Liver (tissue), 9 donors: ENCODE results near the gene DEDD2. TPM values are rescaled to one million over a fixed set of nuclear protein-coding genes. Genes with fewer than 3 reads are reported as not detected.

Source experiments
- DNase-seq: peaks from one replicate; pipeline ENCODE4 v3.0.0-alpha.2; 2017; ENCODE audit warnings: low spot score
- H3K27ac ChIP-seq, 2 donors: one replicate each; pipeline ENCODE4 v1.7.0; 2013; ENCODE audit warnings: inconsistent platforms in 2 of 2, low read length in 2 of 2, control low read depth in 1 of 2, low read depth in 1 of 2, mild to moderate bottlenecking in 1 of 2
- H3K27me3 ChIP-seq, 4 donors: one replicate each; pipeline versions ENCODE4 v1.6.1 to v1.7.0; 2013; ENCODE audit warnings: low read length in 3 of 4, inconsistent platforms in 1 of 4, mild to moderate bottlenecking in 1 of 4, moderate library complexity in 1 of 4; ENCODE audit not compliant: control insufficient read depth in 4 of 4, insufficient read depth in 4 of 4
- H3K36me3 ChIP-seq, 4 donors: one replicate each; pipeline versions ENCODE4 v1.6.1 to v1.7.0; 2013; ENCODE audit warnings: low read length in 3 of 4, mild to moderate bottlenecking in 3 of 4, low read depth in 1 of 4, moderate library complexity in 1 of 4; ENCODE audit not compliant: control insufficient read depth in 4 of 4, insufficient read depth in 3 of 4
- H3K4me1 ChIP-seq, 4 donors: one replicate each; pipeline versions ENCODE4 v1.6.1 to v1.7.0; 2013; ENCODE audit warnings: low read length in 3 of 4, mild to moderate bottlenecking in 3 of 4, moderate library complexity in 1 of 4; ENCODE audit not compliant: control insufficient read depth in 4 of 4, insufficient read depth in 4 of 4
- H3K4me3 ChIP-seq, 3 donors: one replicate each; pipeline versions ENCODE4 v1.6.1 to v1.7.0; 2013; ENCODE audit warnings: low read length in 3 of 3, control low read depth in 1 of 3, low read depth in 1 of 3, mild to moderate bottlenecking in 1 of 3
- H3K9ac ChIP-seq, 2 donors: one replicate each; pipeline ENCODE4 v1.7.0; 2013; ENCODE audit warnings: low read length in 2 of 2, mild to moderate bottlenecking in 2 of 2, moderate library complexity in 2 of 2, control low read depth in 1 of 2, low read depth in 1 of 2
- H3K9me3 ChIP-seq, 4 donors: one replicate each; pipeline versions ENCODE4 v1.6.1 to v1.7.0; 2013; ENCODE audit warnings: low read length in 3 of 4; ENCODE audit not compliant: control insufficient read depth in 4 of 4
- EGR1 ChIP-seq, 2 donors: IDR thresholded peaks; 2 replicates each; pipeline ENCODE4 v1.6.1; 2016 to 2018; ENCODE audit warnings: antibody characterized with exemption in 2 of 2, low read depth in 2 of 2
- FOXA1 ChIP-seq: IDR thresholded peaks from 2 replicates; pipeline ENCODE4 v1.6.1; 2016; ENCODE audit warnings: antibody characterized with exemption
- FOXA2 ChIP-seq: IDR thresholded peaks from 2 replicates; pipeline ENCODE4 v1.6.1; 2016; ENCODE audit warnings: antibody characterized with exemption
- GABPA ChIP-seq, 2 donors: IDR thresholded peaks in 1 of 2; conservative IDR thresholded peaks in 1 of 2; 2 replicates each; pipeline ENCODE4 v1.6.1; 2016; ENCODE audit warnings: antibody characterized with exemption in 2 of 2, mild to moderate bottlenecking in 1 of 2, moderate library complexity in 1 of 2
- HNF4A ChIP-seq, 2 donors: conservative IDR thresholded peaks; 2 replicates each; pipeline ENCODE4 v1.6.1; 2016; ENCODE audit warnings: antibody characterized with exemption in 2 of 2, mild to moderate bottlenecking in 2 of 2
- HNF4G ChIP-seq: IDR thresholded peaks from 2 replicates; pipeline ENCODE4 v1.6.1; 2016; ENCODE audit warnings: antibody characterized with exemption
- JUND ChIP-seq, 2 donors: IDR thresholded peaks; 2 replicates each; pipeline ENCODE4 v1.6.1; 2016; ENCODE audit warnings: antibody characterized with exemption in 2 of 2
- RAD21 ChIP-seq, 2 donors: IDR thresholded peaks; 2 replicates each; pipeline ENCODE4 v1.6.1; 2016; ENCODE audit warnings: antibody characterized with exemption in 2 of 2, mild to moderate bottlenecking in 2 of 2
- RXRA ChIP-seq, 2 donors: IDR thresholded peaks; 2 replicates each; pipeline ENCODE4 v1.6.1; 2017 to 2018; ENCODE audit warnings: antibody characterized with exemption in 2 of 2, mild to moderate bottlenecking in 1 of 2
- SP1 ChIP-seq: IDR thresholded peaks from 2 replicates; pipeline ENCODE4 v1.6.1; 2018; ENCODE audit warnings: antibody characterized with exemption, mild to moderate bottlenecking
- TAF1 ChIP-seq: conservative IDR thresholded peaks from 2 replicates; pipeline ENCODE4 v1.6.1; 2016; ENCODE audit warnings: antibody characterized with exemption, mild to moderate bottlenecking
- YY1 ChIP-seq: IDR thresholded peaks from 2 replicates; pipeline ENCODE4 v1.6.1; 2016; ENCODE audit warnings: antibody characterized with exemption, mild to moderate bottlenecking
- WGBS: extraction: QIAGEN DNeasy Blood & Tissue Kit; methylation state at CpG from one replicate; pipeline ENCODE4 v1.1.7; 2013; 5-methylcytosine and 5-hydroxymethylcytosine counted together
- polyA plus RNA-seq, 2 donors: library from polyadenylated mRNA; stranded (reverse) in 1 of 2; unstranded in 1 of 2; fragments of 200-250 nt in 1 of 2; fragments of >200 nt in 1 of 2; fragmentation: Nextera tagmentation in 1 of 2; extraction: Ambion mirVana in 1 of 2; gene quantifications; one replicate each; pipeline versions ENCODE4 v1.2.1 to v1.2.3, GENCODE V29; 2013 to 2015
- total RNA-seq, 2 donors: library from RNA; depleted of rRNA; stranded (reverse); fragments of >200 nt; gene quantifications; one replicate each; pipeline ENCODE4 v1.2.3, GENCODE V29; 2014
- TF ChIP-seq, protein P1 (sequence below): IDR thresholded peaks from 2 replicates; pipeline ENCODE4 v1.6.1; 2016; ENCODE audit warnings: antibody characterized with exemption
- TF ChIP-seq, protein P2 (sequence below): fragments of 150-350 bp; IDR thresholded peaks from 2 replicates; pipeline ENCODE4 v1.5.1; 2017; ENCODE audit warnings: improper control_type of control experiment, low read depth, low read length; ENCODE audit not compliant: missing input control
- TF ChIP-seq, protein P3 (sequence below): IDR thresholded peaks from 2 replicates; pipeline ENCODE4 v1.6.1; 2016; ENCODE audit warnings: antibody characterized with exemption
- TF ChIP-seq, protein P4 (sequence below): IDR thresholded peaks from 2 replicates; pipeline ENCODE4 v1.6.1; 2016; ENCODE audit warnings: antibody characterized with exemption, mild to moderate bottlenecking
- TF ChIP-seq, protein P5 (sequence below): IDR thresholded peaks from 2 replicates; pipeline ENCODE4 v1.6.1; 2016; ENCODE audit warnings: antibody characterized with exemption
- donor health status: healthy.
- donor health status: healthy.
- donor health status: healthy.
- donor health status: healthy.
- donor health status: healthy.

DEDD2 gene
- total and polyA plus RNA-seq, 4 donors: 9.6 to 47.1 (median 16.4) TPM

DNA sequence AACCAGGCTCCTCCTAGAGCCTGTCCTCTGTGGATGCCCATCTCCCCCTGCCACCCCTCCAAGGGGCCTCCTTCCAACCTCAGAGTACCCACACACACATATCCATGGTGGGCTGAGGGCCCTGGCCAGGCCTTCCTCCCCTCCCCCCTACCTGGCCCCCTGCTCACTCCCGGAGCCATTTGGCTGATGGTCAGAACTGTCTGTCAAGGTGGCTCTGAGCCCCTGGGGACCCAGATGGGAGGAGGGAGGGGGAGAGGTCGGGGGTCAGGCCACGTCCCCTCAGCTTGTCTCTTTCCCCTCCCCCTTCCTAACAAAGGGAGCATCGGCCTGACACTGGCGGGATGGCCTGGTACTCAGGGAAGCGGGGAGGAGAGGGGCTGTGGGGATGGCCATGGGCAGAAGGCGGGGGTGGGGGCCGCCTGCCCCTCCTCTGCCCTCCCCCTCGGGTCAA is 66.5 kb downstream of the DEDD2 start:
- Histone ChIP-seq H3K27ac (no peak overlapping the region), H3K36me3 (no peaks in the 10 kb centered on the region), H3K4me3 (no peak overlapping the region), H3K27me3 (no peaks in the 10 kb centered on the region), H3K4me1 (peaks cover 0 to 22% (median 11%) of the 10 kb centered on the region in 4 donors), H3K9me3 (no peaks in the 10 kb centered on the region), H3K9ac (no peak overlapping the region)
- no peak for DNase-seq
- TF ChIP-seq RAD21 (IDR thresholded peaks at IDR 0.05): no peak
- WGBS: 20% methylated on average over 9 of the region's 9 CpGs

DNA sequence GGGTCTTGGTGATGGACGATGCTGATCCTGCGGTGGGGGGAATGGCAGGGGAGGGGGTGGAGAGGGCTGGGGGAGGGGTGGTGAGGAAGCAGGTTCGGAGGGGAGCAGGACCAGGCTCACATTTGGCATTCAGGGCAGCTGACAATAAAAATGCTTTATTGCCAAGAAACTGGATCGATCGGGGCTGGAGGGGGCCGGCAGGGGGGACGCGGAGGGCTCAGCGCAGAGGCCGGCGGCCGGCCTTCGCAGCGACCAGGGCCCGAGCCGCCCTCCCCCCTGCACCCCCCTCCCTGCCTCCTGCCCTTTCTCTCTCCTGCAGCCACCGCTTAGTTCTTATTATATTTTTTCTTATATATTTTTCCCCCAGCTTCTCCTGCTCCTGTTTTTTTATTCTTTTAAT is 67.1 kb downstream of the DEDD2 start:
- no peaks in the 10 kb centered on the region for H3K27me3 ChIP-seq
- H3K27ac ChIP-seq: no peak overlapping the region
- H3K4me3 ChIP-seq: no peak overlapping the region
- no peaks in the 10 kb centered on the region for H3K9me3 ChIP-seq
- DNase-seq: no peak
- H3K9ac ChIP-seq: no peak overlapping the region
- TF ChIP-seq TAF1 (no peak), HNF4G (no peak), GABPA (IDR thresholded peaks at IDR 0.05 in 1 of 2, conservative IDR thresholded peaks at IDR 0.05 in 1 of 2) (no peak), FOXA2 (no peak), JUND (IDR thresholded peaks at IDR 0.05) (no peak), HNF4A (conservative IDR thresholded peaks at IDR 0.05) (no peak), FOXA1 (no peak)
- TF ChIP-seq, protein P1, sequence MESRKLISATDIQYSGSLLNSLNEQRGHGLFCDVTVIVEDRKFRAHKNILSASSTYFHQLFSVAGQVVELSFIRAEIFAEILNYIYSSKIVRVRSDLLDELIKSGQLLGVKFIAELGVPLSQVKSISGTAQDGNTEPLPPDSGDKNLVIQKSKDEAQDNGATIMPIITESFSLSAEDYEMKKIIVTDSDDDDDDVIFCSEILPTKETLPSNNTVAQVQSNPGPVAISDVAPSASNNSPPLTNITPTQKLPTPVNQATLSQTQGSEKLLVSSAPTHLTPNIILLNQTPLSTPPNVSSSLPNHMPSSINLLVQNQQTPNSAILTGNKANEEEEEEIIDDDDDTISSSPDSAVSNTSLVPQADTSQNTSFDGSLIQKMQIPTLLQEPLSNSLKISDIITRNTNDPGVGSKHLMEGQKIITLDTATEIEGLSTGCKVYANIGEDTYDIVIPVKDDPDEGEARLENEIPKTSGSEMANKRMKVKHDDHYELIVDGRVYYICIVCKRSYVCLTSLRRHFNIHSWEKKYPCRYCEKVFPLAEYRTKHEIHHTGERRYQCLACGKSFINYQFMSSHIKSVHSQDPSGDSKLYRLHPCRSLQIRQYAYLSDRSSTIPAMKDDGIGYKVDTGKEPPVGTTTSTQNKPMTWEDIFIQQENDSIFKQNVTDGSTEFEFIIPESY: no peak
- WGBS: 15% methylated on average over 17 of the region's 17 CpGs
- no peaks in the 10 kb centered on the region for H3K36me3 ChIP-seq
- peaks cover 0 to 22% (median 11%) of the 10 kb centered on the region in 4 donors for H3K4me1 ChIP-seq

DNA sequence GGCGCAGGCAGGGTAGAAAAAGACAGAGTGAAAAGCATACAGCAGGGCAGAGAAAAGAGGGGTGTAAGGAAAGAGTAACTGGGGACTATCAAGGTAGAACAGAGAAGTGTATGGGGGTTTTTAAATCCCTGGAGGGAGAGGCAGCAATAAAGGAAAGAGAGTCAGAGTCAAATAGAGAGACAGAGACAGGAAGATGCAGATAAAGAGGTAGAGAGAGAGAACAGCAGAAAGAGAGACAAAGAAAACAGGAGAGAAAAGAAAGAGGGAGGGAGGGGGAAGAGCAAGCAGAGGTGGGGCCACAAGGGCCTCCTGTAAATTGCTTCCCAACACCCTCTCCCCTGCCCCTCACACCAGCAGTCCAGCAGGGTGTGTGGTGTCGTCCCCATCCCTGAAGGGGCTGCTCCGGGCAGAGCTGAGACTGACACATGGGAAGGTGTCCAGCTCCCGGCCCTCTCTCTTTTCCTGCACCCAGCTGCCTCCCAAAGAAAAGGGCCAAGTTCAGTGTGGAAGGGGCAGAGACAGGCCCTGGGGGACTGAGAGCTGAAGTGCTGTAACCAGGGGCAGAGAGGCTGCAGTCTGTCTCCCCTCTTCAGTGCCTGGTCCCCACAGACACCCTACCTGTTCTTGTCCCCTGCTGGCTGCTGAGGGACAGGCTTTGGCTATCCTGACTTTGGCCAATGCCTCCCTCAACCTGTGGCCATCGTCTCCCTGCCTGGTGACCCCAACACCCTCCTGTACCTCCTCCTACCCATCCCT is 67.9 kb downstream of the DEDD2 start:
- no peak overlapping the region for H3K9ac ChIP-seq
- H3K36me3 ChIP-seq: no peaks in the 10 kb centered on the region
- no peaks in the 10 kb centered on the region for H3K9me3 ChIP-seq
- peaks cover 0 to 22% (median 11%) of the 10 kb centered on the region in 4 donors for H3K4me1 ChIP-seq
- no peak overlapping the region for H3K4me3 ChIP-seq
- H3K27me3 ChIP-seq: no peaks in the 10 kb centered on the region
- H3K27ac ChIP-seq: no peak overlapping the region
- TF ChIP-seq SP1: no peak
- TF ChIP-seq, protein P2, sequence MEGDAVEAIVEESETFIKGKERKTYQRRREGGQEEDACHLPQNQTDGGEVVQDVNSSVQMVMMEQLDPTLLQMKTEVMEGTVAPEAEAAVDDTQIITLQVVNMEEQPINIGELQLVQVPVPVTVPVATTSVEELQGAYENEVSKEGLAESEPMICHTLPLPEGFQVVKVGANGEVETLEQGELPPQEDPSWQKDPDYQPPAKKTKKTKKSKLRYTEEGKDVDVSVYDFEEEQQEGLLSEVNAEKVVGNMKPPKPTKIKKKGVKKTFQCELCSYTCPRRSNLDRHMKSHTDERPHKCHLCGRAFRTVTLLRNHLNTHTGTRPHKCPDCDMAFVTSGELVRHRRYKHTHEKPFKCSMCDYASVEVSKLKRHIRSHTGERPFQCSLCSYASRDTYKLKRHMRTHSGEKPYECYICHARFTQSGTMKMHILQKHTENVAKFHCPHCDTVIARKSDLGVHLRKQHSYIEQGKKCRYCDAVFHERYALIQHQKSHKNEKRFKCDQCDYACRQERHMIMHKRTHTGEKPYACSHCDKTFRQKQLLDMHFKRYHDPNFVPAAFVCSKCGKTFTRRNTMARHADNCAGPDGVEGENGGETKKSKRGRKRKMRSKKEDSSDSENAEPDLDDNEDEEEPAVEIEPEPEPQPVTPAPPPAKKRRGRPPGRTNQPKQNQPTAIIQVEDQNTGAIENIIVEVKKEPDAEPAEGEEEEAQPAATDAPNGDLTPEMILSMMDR: no peak
- TF ChIP-seq, protein P1: no peak
- TF ChIP-seq TAF1: no peak
- no peak for TF ChIP-seq EGR1 (IDR thresholded peaks at IDR 0.05; ENCODE audit: low read depth in 2 of 2)
- TF ChIP-seq HNF4A (conservative IDR thresholded peaks at IDR 0.05): no peak
- TF ChIP-seq JUND (IDR thresholded peaks at IDR 0.05): no peak
- TF ChIP-seq, protein P3, sequence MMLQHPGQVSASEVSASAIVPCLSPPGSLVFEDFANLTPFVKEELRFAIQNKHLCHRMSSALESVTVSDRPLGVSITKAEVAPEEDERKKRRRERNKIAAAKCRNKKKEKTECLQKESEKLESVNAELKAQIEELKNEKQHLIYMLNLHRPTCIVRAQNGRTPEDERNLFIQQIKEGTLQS: no peak
- no peak for TF ChIP-seq FOXA1
- TF ChIP-seq HNF4G: no peak
- TF ChIP-seq, protein P4, sequence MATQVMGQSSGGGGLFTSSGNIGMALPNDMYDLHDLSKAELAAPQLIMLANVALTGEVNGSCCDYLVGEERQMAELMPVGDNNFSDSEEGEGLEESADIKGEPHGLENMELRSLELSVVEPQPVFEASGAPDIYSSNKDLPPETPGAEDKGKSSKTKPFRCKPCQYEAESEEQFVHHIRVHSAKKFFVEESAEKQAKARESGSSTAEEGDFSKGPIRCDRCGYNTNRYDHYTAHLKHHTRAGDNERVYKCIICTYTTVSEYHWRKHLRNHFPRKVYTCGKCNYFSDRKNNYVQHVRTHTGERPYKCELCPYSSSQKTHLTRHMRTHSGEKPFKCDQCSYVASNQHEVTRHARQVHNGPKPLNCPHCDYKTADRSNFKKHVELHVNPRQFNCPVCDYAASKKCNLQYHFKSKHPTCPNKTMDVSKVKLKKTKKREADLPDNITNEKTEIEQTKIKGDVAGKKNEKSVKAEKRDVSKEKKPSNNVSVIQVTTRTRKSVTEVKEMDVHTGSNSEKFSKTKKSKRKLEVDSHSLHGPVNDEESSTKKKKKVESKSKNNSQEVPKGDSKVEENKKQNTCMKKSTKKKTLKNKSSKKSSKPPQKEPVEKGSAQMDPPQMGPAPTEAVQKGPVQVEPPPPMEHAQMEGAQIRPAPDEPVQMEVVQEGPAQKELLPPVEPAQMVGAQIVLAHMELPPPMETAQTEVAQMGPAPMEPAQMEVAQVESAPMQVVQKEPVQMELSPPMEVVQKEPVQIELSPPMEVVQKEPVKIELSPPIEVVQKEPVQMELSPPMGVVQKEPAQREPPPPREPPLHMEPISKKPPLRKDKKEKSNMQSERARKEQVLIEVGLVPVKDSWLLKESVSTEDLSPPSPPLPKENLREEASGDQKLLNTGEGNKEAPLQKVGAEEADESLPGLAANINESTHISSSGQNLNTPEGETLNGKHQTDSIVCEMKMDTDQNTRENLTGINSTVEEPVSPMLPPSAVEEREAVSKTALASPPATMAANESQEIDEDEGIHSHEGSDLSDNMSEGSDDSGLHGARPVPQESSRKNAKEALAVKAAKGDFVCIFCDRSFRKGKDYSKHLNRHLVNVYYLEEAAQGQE: no peak
- TF ChIP-seq YY1: no peak
- TF ChIP-seq, protein P5, sequence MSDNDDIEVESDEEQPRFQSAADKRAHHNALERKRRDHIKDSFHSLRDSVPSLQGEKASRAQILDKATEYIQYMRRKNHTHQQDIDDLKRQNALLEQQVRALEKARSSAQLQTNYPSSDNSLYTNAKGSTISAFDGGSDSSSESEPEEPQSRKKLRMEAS: no peak
- TF ChIP-seq RXRA (IDR thresholded peaks at IDR 0.05): no peak
- 69% methylated on average over 5 of the region's 5 CpGs for WGBS
- DNase-seq: no peak
